GM23338 (cell line): ENCODE results near the gene CAPN10. TPM values are rescaled to one million over a fixed set of nuclear protein-coding genes. Genes with fewer than 3 reads are reported as not detected.

Experiments
- ATAC-seq: fragments of 200-7000 bp; cut with Tn5 transposase; 3 replicates; pipeline ENCODE4 v1.9.1; 2020
- DNase-seq: peaks from one replicate; pipeline ENCODE4 v3.0.0-alpha.2; 2015; ENCODE audit warnings: low spot score
- H2AFZ ChIP-seq: fragments of 200-600 bp; sonication (generic); 2 replicates; pipeline ENCODE4 v1.8.0; 2016; ENCODE audit warnings: antibody characterized with exemption, mild to moderate bottlenecking, moderate library complexity
- H3F3A ChIP-seq: fragments of 200-600 bp; sonication (generic); replicated peaks from 2 replicates; pipeline ENCODE4 v1.8.0; 2017; ENCODE audit warnings: antibody characterized with exemption, mixed run types, low read depth
- H3K27ac ChIP-seq: fragments of 200-600 bp; sonication (generic); 2 replicates; pipeline ENCODE4 v1.6.1; 2016; ENCODE audit warnings: low read depth
- H3K27me3 ChIP-seq: fragments of 200-600 bp; sonication (generic); 2 replicates; pipeline ENCODE4 v1.8.0; 2016; ENCODE audit warnings: mild to moderate bottlenecking, mixed run types, moderate library complexity; ENCODE audit not compliant: insufficient read depth
- H3K36me3 ChIP-seq: fragments of 200-600 bp; sonication (generic); 2 replicates; pipeline ENCODE4 v1.8.0; 2016; ENCODE audit warnings: mild to moderate bottlenecking; ENCODE audit not compliant: insufficient read depth
- H3K4me1 ChIP-seq: fragments of 200-600 bp; sonication (generic); 2 replicates; pipeline ENCODE4 v1.8.0; 2016; ENCODE audit warnings: mild to moderate bottlenecking, moderate library complexity; ENCODE audit not compliant: insufficient read depth
- H3K4me2 ChIP-seq: fragments of 200-600 bp; sonication (generic); 2 replicates; pipeline ENCODE4 v1.7.1; 2017; ENCODE audit warnings: mixed run types
- H3K4me3 ChIP-seq: fragments of 200-600 bp; sonication (generic); 2 replicates; pipeline ENCODE4 v1.6.1; 2016; ENCODE audit warnings: mixed run types
- H3K79me2 ChIP-seq: fragments of 200-600 bp; sonication (generic); replicated peaks from 2 replicates; pipeline ENCODE4 v1.8.0; 2017; ENCODE audit warnings: mild to moderate bottlenecking; ENCODE audit not compliant: insufficient read depth
- H3K9me2 ChIP-seq: fragments of 200-600 bp; sonication (generic); 2 replicates; pipeline ENCODE4 v1.8.0; 2017; ENCODE audit not compliant: insufficient read depth
- H4K20me1 ChIP-seq: fragments of 200-600 bp; sonication (generic); replicated peaks from 2 replicates; pipeline ENCODE4 v1.8.0; 2017; ENCODE audit warnings: mild to moderate bottlenecking; ENCODE audit not compliant: insufficient read depth
- H3K27ac Mint-ChIP-seq: 2 replicates; pipeline ENCODE4 v1.8.0; 2020; ENCODE audit warnings: inconsistent platforms, mild to moderate bottlenecking, moderate library complexity, mixed read lengths
- H3K27me3 Mint-ChIP-seq: 3 replicates; pipeline ENCODE4 v1.8.0; 2022; ENCODE audit warnings: low read depth, mild to moderate bottlenecking, moderate library complexity, mixed read lengths, inconsistent platforms; ENCODE audit not compliant: insufficient read depth, poor library complexity
- H3K36me3 Mint-ChIP-seq: 3 replicates; pipeline ENCODE4 v1.8.0; 2021; ENCODE audit warnings: low read depth, mild to moderate bottlenecking, inconsistent platforms, moderate library complexity, mixed read lengths
- H3K4me1 Mint-ChIP-seq: 3 replicates; pipeline ENCODE4 v1.8.0; 2020; ENCODE audit warnings: mild to moderate bottlenecking, inconsistent platforms, mixed read lengths
- H3K4me3 Mint-ChIP-seq: 3 replicates; pipeline ENCODE4 v1.8.0; 2021; ENCODE audit warnings: moderate library complexity, mild to moderate bottlenecking, inconsistent platforms, mixed read lengths
- H3K9me3 Mint-ChIP-seq: 3 replicates; pipeline ENCODE4 v1.8.0; 2020; ENCODE audit warnings: moderate library complexity, mild to moderate bottlenecking, inconsistent platforms, mixed read lengths
- CREB1 ChIP-seq: fragments of 250-450 bp; sonication (Bioruptor Pico); IDR thresholded peaks from 2 replicates; pipeline ENCODE4 v1.5.0; 2020; ENCODE audit warnings: low read depth, mild to moderate bottlenecking, moderate library complexity
- CTCF ChIP-seq, 2 experiments: fragments of 200-600 bp in 1 of 2; sonication (generic) in 1 of 2; conservative IDR thresholded peaks; 2 replicates each; pipeline versions ENCODE4 v1.5.1 to v1.6.1; 2016 to 2017; ENCODE audit warnings: antibody characterized with exemption in 2 of 2, low read depth in 2 of 2, mild to moderate bottlenecking in 2 of 2, moderate library complexity in 1 of 2
- EZH2 ChIP-seq: fragments of 200-600 bp; sonication (generic); IDR thresholded peaks from one replicate; pipeline ENCODE4 v1.8.0; 2017; ENCODE audit warnings: antibody characterized with exemption, mild to moderate bottlenecking, low read depth; ENCODE audit not compliant: unreplicated experiment
- EZH2phosphoT487 ChIP-seq: fragments of 200-600 bp; sonication (generic); IDR thresholded peaks from one replicate; pipeline ENCODE4 v1.8.1; 2018; ENCODE audit warnings: antibody characterized with exemption; ENCODE audit not compliant: unreplicated experiment
- JUNB ChIP-seq: IDR thresholded peaks from one replicate; pipeline ENCODE4 v1.6.1; 2016; ENCODE audit warnings: antibody characterized with exemption; ENCODE audit not compliant: unreplicated experiment
- NANOG ChIP-seq: IDR thresholded peaks from 2 replicates; pipeline ENCODE4 v1.6.1; 2016; ENCODE audit warnings: antibody characterized with exemption, borderline replicate concordance
- POLR2AphosphoS5 ChIP-seq: IDR thresholded peaks from 2 replicates; pipeline ENCODE4 v1.6.1; 2016; ENCODE audit warnings: antibody characterized with exemption, low read depth
- REST ChIP-seq: IDR thresholded peaks from one replicate; pipeline ENCODE4 v1.6.1; 2018; ENCODE audit warnings: antibody characterized with exemption; ENCODE audit not compliant: unreplicated experiment
- STAT1 ChIP-seq: IDR thresholded peaks from one replicate; pipeline ENCODE4 v1.6.1; 2016; ENCODE audit warnings: antibody characterized with exemption; ENCODE audit not compliant: unreplicated experiment
- ZNF114 ChIP-seq: fragments of 250-450 bp; sonication (Bioruptor Pico); IDR thresholded peaks from 2 replicates; pipeline ENCODE4 v1.5.0; 2020; ENCODE audit warnings: mild to moderate bottlenecking, moderate library complexity
- ZNF331 ChIP-seq: fragments of 250-450 bp; sonication (Bioruptor Pico); IDR thresholded peaks from 2 replicates; pipeline ENCODE4 v1.5.0; 2020; ENCODE audit warnings: low read depth, mild to moderate bottlenecking, moderate library complexity
- polyA plus RNA-seq: library from polyadenylated mRNA; unstranded; fragments of >200 nt; fragmentation: Nextera tagmentation; extraction: Ambion mirVana; gene quantifications from 2 replicates; pipeline ENCODE4 v1.2.1, GENCODE V29; 2016
- total RNA-seq: library from RNA; depleted of rRNA; stranded (reverse); fragments of >200 nt; shearing (Covaris generic); gene quantifications from 2 replicates; pipeline ENCODE4 v1.2.3, GENCODE V29; 2014
- TF ChIP-seq, protein P1 (sequence below): fragments of 250-450 bp; sonication (Bioruptor Pico); IDR thresholded peaks from 2 replicates; pipeline ENCODE4 v1.5.0; 2020; ENCODE audit warnings: mild to moderate bottlenecking, moderate library complexity
- TF ChIP-seq, protein P2 (sequence below): IDR thresholded peaks from 2 replicates; pipeline ENCODE4 v1.6.1; 2016; ENCODE audit warnings: antibody characterized with exemption

CAPN10 gene
- total and polyA plus RNA-seq, 2 experiments from 2014 or later, result 30.2 to 59.8 TPM

GRCh38 chr2:240603081-240603835 lies 16.7 kb downstream of the CAPN10 start:
- H3K27ac Mint-ChIP-seq, result no peak overlapping the region
- Histone ChIP-seq H3K4me2 (no peak overlapping the region), H3K4me3 (no peak overlapping the region), H3K36me3 (no peaks in the 10 kb centered on the region), H2AFZ (no peak overlapping the region), H3K79me2 (no peaks in the 10 kb centered on the region), H3K4me1 (no peaks in the 10 kb centered on the region), H4K20me1 (no peaks in the 10 kb centered on the region; the same call in 1 of the 2 replicates), H3K27ac (no peak overlapping the region), H3F3A (no peaks in the 10 kb centered on the region), H3K9me2 (no peaks in the 10 kb centered on the region), H3K27me3 (no peaks in the 10 kb centered on the region)
- H3K9me3 Mint-ChIP-seq, result no peaks in the 10 kb centered on the region
- H3K36me3 Mint-ChIP-seq, result peaks cover 2% of the 10 kb centered on the region; the same call in 1 of the 3 replicates
- TF ChIP-seq EZH2 (no peak), CREB1 (CRISPR knock-in tag) (no peak), ZNF114 (CRISPR knock-in tag) (no peak), CTCF (conservative IDR thresholded peaks at IDR 0.05; ENCODE audit: low read depth in 2 of 2) (no peak), JUNB (no peak), REST (no peak), ZNF331 (CRISPR knock-in tag) (no peak), EZH2phosphoT487 (no peak), STAT1 (no peak), NANOG (no peak), POLR2AphosphoS5 (no peak)
- TF ChIP-seq, protein P1, sequence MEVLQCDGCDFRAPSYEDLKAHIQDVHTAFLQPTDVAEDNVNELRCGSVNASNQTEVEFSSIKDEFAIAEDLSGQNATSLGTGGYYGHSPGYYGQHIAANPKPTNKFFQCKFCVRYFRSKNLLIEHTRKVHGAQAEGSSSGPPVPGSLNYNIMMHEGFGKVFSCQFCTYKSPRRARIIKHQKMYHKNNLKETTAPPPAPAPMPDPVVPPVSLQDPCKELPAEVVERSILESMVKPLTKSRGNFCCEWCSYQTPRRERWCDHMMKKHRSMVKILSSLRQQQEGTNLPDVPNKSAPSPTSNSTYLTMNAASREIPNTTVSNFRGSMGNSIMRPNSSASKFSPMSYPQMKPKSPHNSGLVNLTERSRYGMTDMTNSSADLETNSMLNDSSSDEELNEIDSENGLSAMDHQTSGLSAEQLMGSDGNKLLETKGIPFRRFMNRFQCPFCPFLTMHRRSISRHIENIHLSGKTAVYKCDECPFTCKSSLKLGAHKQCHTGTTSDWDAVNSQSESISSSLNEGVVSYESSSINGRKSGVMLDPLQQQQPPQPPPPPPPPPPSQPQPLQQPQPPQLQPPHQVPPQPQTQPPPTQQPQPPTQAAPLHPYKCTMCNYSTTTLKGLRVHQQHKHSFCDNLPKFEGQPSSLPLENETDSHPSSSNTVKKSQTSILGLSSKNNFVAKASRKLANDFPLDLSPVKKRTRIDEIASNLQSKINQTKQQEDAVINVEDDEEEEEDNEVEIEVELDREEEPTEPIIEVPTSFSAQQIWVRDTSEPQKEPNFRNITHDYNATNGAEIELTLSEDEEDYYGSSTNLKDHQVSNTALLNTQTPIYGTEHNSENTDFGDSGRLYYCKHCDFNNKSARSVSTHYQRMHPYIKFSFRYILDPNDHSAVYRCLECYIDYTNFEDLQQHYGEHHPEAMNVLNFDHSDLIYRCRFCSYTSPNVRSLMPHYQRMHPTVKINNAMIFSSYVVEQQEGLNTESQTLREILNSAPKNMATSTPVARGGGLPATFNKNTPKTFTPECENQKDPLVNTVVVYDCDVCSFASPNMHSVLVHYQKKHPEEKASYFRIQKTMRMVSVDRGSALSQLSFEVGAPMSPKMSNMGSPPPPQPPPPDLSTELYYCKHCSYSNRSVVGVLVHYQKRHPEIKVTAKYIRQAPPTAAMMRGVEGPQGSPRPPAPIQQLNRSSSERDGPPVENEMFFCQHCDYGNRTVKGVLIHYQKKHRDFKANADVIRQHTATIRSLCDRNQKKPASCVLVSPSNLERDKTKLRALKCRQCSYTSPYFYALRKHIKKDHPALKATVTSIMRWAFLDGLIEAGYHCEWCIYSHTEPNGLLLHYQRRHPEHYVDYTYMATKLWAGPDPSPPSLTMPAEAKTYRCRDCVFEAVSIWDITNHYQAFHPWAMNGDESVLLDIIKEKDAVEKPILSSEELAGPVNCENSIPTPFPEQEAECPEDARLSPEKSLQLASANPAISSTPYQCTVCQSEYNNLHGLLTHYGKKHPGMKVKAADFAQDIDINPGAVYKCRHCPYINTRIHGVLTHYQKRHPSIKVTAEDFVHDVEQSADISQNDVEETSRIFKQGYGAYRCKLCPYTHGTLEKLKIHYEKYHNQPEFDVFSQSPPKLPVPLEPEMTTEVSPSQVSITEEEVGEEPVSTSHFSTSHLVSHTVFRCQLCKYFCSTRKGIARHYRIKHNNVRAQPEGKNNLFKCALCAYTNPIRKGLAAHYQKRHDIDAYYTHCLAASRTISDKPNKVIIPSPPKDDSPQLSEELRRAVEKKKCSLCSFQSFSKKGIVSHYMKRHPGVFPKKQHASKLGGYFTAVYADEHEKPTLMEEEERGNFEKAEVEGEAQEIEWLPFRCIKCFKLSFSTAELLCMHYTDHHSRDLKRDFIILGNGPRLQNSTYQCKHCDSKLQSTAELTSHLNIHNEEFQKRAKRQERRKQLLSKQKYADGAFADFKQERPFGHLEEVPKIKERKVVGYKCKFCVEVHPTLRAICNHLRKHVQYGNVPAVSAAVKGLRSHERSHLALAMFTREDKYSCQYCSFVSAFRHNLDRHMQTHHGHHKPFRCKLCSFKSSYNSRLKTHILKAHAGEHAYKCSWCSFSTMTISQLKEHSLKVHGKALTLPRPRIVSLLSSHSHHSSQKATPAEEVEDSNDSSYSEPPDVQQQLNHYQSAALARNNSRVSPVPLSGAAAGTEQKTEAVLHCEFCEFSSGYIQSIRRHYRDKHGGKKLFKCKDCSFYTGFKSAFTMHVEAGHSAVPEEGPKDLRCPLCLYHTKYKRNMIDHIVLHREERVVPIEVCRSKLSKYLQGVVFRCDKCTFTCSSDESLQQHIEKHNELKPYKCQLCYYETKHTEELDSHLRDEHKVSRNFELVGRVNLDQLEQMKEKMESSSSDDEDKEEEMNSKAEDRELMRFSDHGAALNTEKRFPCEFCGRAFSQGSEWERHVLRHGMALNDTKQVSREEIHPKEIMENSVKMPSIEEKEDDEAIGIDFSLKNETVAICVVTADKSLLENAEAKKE (CRISPR knock-in tag), result no peak
- TF ChIP-seq, protein P2, sequence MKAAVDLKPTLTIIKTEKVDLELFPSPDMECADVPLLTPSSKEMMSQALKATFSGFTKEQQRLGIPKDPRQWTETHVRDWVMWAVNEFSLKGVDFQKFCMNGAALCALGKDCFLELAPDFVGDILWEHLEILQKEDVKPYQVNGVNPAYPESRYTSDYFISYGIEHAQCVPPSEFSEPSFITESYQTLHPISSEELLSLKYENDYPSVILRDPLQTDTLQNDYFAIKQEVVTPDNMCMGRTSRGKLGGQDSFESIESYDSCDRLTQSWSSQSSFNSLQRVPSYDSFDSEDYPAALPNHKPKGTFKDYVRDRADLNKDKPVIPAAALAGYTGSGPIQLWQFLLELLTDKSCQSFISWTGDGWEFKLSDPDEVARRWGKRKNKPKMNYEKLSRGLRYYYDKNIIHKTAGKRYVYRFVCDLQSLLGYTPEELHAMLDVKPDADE, result no peak
- H3K4me3 Mint-ChIP-seq, result no peak overlapping the region
- no peaks in the 10 kb centered on the region for H3K4me1 Mint-ChIP-seq
- DNase-seq, result no peak
- H3K27me3 Mint-ChIP-seq, result peaks cover 2% of the 10 kb centered on the region
- ATAC-seq, result no peak
